Prostate gland (tissue), 2 donors: ENCODE results near the gene IL4. TPM values are rescaled to one million over a fixed set of nuclear protein-coding genes. Genes with fewer than 3 reads are reported as not detected.

ENCODE experiments used
- DNase-seq: peaks from one replicate; pipeline ENCODE4 v3.0.0-alpha.2; 2019; ENCODE audit warnings: low spot score
- H3K27ac ChIP-seq, 2 donors: fragments of 200-600 bp; sonication (generic); 2 replicates each; pipeline ENCODE4 v1.5.1; 2017 to 2019
- H3K27me3 ChIP-seq: fragments of 200-600 bp; sonication (generic); replicated peaks from 2 replicates; pipeline ENCODE4 v1.5.1; 2019; ENCODE audit not compliant: insufficient read depth
- H3K36me3 ChIP-seq, 2 donors: fragments of 200-600 bp; sonication (generic); 1 replicate in 1 of 2; 2 replicates in 1 of 2; pipeline versions ENCODE4 v1.5.1 to v1.8.1; 2017 to 2019
- H3K4me1 ChIP-seq: fragments of 200-600 bp; sonication (generic); replicated peaks from 2 replicates; pipeline ENCODE4 v1.5.1; 2019
- H3K4me3 ChIP-seq, 2 donors: fragments of 200-600 bp; sonication (generic); 2 replicates each; pipeline ENCODE4 v1.5.1; 2017 to 2019
- H3K9me3 ChIP-seq: fragments of 200-600 bp; sonication (generic); 2 replicates; pipeline ENCODE4 v1.5.1; 2017
- CTCF ChIP-seq, 4 experiments: fragments of 200-600 bp in 2 of 4; fragments of 450-650 bp in 2 of 4; sonication (generic) in 2 of 4; IDR thresholded peaks; 1 replicate in 3 of 4; 2 replicates in 1 of 4; pipeline ENCODE4 v1.5.1; 2016 to 2019; ENCODE audit warnings: antibody characterized with exemption in 4 of 4, mild to moderate bottlenecking in 2 of 4, moderate library complexity in 2 of 4
- POLR2A ChIP-seq: fragments of 450-650 bp; IDR thresholded peaks from one replicate; pipeline ENCODE4 v1.6.1; 2016; ENCODE audit warnings: antibody characterized with exemption, mild to moderate bottlenecking
- POLR2AphosphoS5 ChIP-seq: sonication (generic); formaldehyde crosslinking; IDR thresholded peaks from one replicate; pipeline ENCODE4 v1.6.1; 2017; ENCODE audit warnings: antibody characterized with exemption
- WGBS: methylation state at CpG from one replicate; pipeline ENCODE4 v1.1.5; 2018; 5-methylcytosine and 5-hydroxymethylcytosine counted together
- intact Hi-C: fragments of 100-400 bp; cut with DNase I; formaldehyde crosslinking; loops from one replicate; pipeline ENCODE4 v1.14.2; 2022
- total RNA-seq, 2 donors: library from RNA; depleted of rRNA; stranded (reverse); fragments of >200 nt; gene quantifications; one replicate each; pipeline ENCODE4 v1.1.0, GENCODE V29; 2016

IL4 gene
- total RNA-seq, 2 donors from 2014 or later = not detected

GRCh38 chr5:132662004-132662401, 11.8 kb upstream of the IL4 start:
- 91% methylated on average over 7 of the region's 9 CpGs for WGBS
- TF ChIP-seq CTCF (IDR thresholded peaks at IDR 0.05) (no peak), POLR2AphosphoS5 (no peak), POLR2A (no peak)

DNA sequence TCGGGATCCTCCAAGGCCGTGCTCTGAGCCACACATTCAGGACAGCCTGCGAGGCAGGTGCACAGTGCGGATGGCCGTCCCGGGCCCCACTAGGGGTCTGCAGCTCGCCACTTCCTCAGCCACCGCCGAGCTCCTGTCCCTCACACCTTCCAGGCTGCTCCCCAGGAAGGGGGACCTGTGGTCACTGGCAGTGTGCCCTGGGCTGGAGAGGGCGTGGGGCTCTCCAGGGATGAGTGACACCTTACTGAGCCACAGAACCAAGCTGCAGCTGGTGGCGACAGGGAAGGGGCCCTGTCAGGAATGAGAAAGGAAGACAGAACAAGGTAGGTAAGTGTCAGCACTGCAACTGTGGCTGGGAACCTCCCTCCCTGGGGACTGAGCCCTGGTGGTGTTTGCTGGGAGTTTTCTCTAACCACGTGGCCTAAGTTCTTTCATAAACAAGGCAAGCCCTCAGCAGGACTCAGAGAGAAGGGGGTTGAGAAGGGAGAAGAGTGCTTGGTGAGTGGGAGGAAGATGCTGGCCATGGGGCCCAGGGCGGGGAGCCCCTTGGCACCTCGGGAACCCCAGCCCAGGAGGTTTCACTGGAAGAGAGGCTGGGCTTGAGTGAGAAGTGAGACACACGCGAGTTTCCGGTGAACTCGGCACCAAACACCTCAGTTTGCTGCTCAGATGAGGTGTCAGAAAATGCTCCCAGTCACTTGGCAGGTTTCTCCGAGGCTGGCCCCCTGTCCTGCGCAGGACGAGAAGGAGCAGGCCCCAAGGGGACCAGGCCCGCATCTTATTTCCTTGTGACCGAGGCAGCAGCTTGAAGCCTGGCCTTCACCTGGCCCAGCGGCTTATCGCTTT, 10.6 kb upstream of the IL4 start:
- no peak for TF ChIP-seq CTCF (IDR thresholded peaks at IDR 0.05)
- TF ChIP-seq POLR2A = no peak
- no peak for TF ChIP-seq POLR2AphosphoS5

More at GRCh38 chr5:132662004-132662401, 11.8 kb upstream of the IL4 start:
- H3K36me3 ChIP-seq = no peaks in the 10 kb centered on the region
- H3K27me3 ChIP-seq = no peaks in the 10 kb centered on the region
- no peak overlapping the region for H3K4me3 ChIP-seq
- intact Hi-C loops = no loop called here
- no peaks in the 10 kb centered on the region for H3K4me1 ChIP-seq
- no peak overlapping the region for H3K27ac ChIP-seq
- DNase-seq = no peak
- H3K9me3 ChIP-seq = no peaks in the 10 kb centered on the region

DNA sequence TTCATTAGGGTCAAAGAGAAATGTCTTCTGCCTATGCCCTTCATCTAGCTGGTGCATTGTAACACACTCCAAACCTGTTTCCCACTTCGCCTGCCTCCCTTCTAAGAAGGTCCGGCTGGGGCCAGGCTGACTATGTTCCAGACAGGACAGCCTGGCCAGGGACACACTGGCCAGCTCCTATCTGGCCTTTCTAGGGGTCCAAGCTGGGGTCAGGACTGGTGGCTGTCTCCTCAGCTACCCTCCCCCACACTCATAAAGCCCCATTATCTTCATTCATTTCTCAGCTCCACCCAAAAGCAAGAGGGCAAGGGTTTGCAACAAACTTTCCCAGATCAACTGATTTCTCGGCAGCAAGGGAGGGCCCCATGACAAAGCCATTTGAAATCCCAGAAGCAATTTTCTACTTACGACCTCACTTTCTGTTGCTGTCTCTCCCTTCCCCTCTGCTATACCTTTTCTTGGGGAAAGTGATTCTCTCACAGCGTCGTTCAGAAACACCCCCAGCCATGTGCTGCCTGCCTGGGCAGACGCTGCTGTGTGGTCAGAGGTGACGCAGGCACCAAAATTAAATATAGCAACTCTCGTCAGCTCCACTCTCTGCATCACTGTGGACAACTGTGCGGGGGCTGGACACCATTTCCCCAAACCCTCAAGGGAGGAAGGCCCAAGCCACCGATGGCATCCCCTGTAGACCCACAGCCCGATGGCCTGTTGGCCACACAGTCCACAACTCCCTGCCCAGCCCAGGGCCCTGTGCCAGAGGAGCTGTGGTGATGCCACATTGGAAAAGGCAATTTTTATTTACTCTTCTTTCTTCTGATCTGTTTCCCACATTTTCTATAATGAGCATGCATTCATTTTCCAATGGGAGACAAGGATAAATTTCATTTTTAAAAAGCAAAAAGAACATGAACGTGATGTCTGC, 9.8 kb upstream of the IL4 start:
- H3K27me3 ChIP-seq = no peaks in the 10 kb centered on the region
- no peak for DNase-seq
- H3K4me3 ChIP-seq = no peak overlapping the region
- 85% methylated on average over 13 of the region's 13 CpGs for WGBS
- H3K36me3 ChIP-seq = no peaks in the 10 kb centered on the region
- intact Hi-C loops = no loop called here
- TF ChIP-seq CTCF (IDR thresholded peaks at IDR 0.05) (no peak), POLR2AphosphoS5 (no peak), POLR2A (no peak)
- no peaks in the 10 kb centered on the region for H3K4me1 ChIP-seq
- no peak overlapping the region for H3K27ac ChIP-seq
- no peaks in the 10 kb centered on the region for H3K9me3 ChIP-seq

More for the DNA sequence above, 10.6 kb upstream of the IL4 start:
- Histone ChIP-seq H3K36me3 (no peaks in the 10 kb centered on the region), H3K9me3 (no peaks in the 10 kb centered on the region), H3K4me1 (no peaks in the 10 kb centered on the region), H3K27ac (no peak overlapping the region), H3K4me3 (no peak overlapping the region), H3K27me3 (no peaks in the 10 kb centered on the region)
- 78% methylated on average over 25 of the region's 25 CpGs for WGBS
- DNase-seq = no peak
- intact Hi-C loops = no loop called here

DNA sequence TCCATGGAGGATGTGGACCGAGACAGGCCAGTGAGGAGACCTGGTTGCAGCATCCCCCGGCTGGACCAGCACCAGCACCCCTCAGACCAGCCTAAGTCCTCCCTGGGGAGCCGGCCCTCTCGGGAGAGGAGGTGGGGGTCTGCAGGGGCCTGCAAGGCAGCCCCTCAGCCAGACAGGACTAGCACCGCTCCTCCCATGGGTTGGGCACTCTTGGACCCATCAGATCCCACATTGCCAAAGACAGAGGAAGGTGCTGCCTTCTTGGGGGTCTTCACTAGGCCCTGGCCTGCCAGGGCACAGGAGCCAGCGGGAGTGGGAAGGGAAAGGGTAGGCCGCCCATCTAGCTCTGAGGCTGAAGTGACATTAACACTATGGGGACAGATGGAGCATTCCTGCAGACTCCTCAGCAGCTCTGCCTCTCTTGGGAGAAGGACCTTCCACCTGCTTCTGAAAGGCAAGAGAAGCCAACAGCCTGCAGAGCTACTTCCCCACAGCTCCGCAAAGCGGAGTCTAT, 9.0 kb upstream of the IL4 start:
- intact Hi-C loops = no loop called here
- H3K27me3 ChIP-seq = no peaks in the 10 kb centered on the region
- 96% methylated on average over 9 of the region's 9 CpGs for WGBS
- no peaks in the 10 kb centered on the region for H3K4me1 ChIP-seq
- H3K27ac ChIP-seq = no peak overlapping the region
- H3K36me3 ChIP-seq = no peaks in the 10 kb centered on the region
- TF ChIP-seq POLR2A (no peak), CTCF (IDR thresholded peaks at IDR 0.05) (no peak), POLR2AphosphoS5 (no peak)
- H3K4me3 ChIP-seq = no peak overlapping the region
- no peak for DNase-seq
- H3K9me3 ChIP-seq = no peaks in the 10 kb centered on the region
